Measurements from ENCODE around the gene MRPS14. TPM values are rescaled to one million over a fixed set of nuclear protein-coding genes. Genes with fewer than 3 reads are reported as not detected.
A peak's percentile ranks its signal among the peaks of the same experiment; 100 is the strongest.

The MRPS14 gene
- total and polyA plus RNA-seq, 8 donors, result 30.3 to 46.6 (median 44.6) TPM

- Histone ChIP-seq H3K9me3 (no peaks in the 10 kb centered on the region), H3K4me1 (peaks cover 0 to 12% of the 10 kb centered on the region in 2 donors), H3K36me3 (no peaks in the 10 kb centered on the region), H3K4me3 (peak overlapping the region in 1 of 2 donors; percentile 43), H3K27me3 (no peaks in the 10 kb centered on the region), H3K27ac (peak overlapping the region; percentile 79 to 86)
- ATAC-seq (peak; percentile 45), DNase-seq (peak in 1 of 4 donors; percentile 50)
- intact Hi-C loops (cut with DNase I), result no loop called here
- TF ChIP-seq CTCF (IDR thresholded peaks at IDR 0.05), result no peak
Measured at GRCh38 chr1:174989536-174990220, 33.5 kb downstream of the MRPS14 start.

GRCh38 chr1:174988986-174989385, 34.2 kb downstream of the MRPS14 start:
- Histone ChIP-seq H3K36me3 (no peaks in the 10 kb centered on the region), H3K27me3 (no peaks in the 10 kb centered on the region), H3K9me3 (no peaks in the 10 kb centered on the region), H3K27ac (no peak overlapping the region), H3K4me3 (no peak overlapping the region), H3K4me1 (peaks cover 0 to 12% of the 10 kb centered on the region in 2 donors)
- no peak for DNase-seq
- intact Hi-C loops (cut with DNase I), result no loop called here
- no peak for TF ChIP-seq CTCF (IDR thresholded peaks at IDR 0.05)
- ATAC-seq, result no peak

GRCh38 chr1:174988539-174988938, 34.7 kb downstream of the MRPS14 start:
- intact Hi-C loops (cut with DNase I), result no loop called here
- no peak for TF ChIP-seq CTCF (IDR thresholded peaks at IDR 0.05)
- H3K36me3 ChIP-seq, result no peaks in the 10 kb centered on the region
- no peaks in the 10 kb centered on the region for H3K27me3 ChIP-seq
- peaks cover 0 to 12% of the 10 kb centered on the region in 2 donors for H3K4me1 ChIP-seq
- DNase-seq, result no peak
- no peaks in the 10 kb centered on the region for H3K9me3 ChIP-seq
- no peak overlapping the region for H3K4me3 ChIP-seq
- no peak for ATAC-seq
- no peak overlapping the region for H3K27ac ChIP-seq

- no peak overlapping the region for H3K27ac ChIP-seq
- H3K9me3 ChIP-seq, result no peaks in the 10 kb centered on the region
- H3K27me3 ChIP-seq, result no peaks in the 10 kb centered on the region
- no peak for TF ChIP-seq CTCF (IDR thresholded peaks at IDR 0.05)
- no peak overlapping the region for H3K4me3 ChIP-seq
- intact Hi-C loops (cut with DNase I), result loop anchor here in 1 of 2 donors (5.0 kb wide), 1 partner anchor 218 kb away; no protein-coding TSS in a partner anchor
- H3K4me1 ChIP-seq, result peaks cover 0 to 5% of the 10 kb centered on the region in 2 donors
- no peak for ATAC-seq
- peaks cover 0 to 4% of the 10 kb centered on the region in 2 donors for H3K36me3 ChIP-seq
- DNase-seq, result no peak
Measured at GRCh38 chr1:174984952-174985351, 38.3 kb downstream of the MRPS14 start.

GRCh38 chr1:174982971-174983689, 40.1 kb downstream of the MRPS14 start:
- no peaks in the 10 kb centered on the region for H3K9me3 ChIP-seq
- H3K27me3 ChIP-seq, result no peaks in the 10 kb centered on the region
- no peak overlapping the region for H3K4me3 ChIP-seq
- DNase-seq (no peak), ATAC-seq (peak; percentile 36)
- TF ChIP-seq CTCF (IDR thresholded peaks at IDR 0.05), result peak; percentile 56 to 71
- H3K27ac ChIP-seq, result no peak overlapping the region
- peaks cover 0 to 16% of the 10 kb centered on the region in 2 donors for H3K36me3 ChIP-seq
- intact Hi-C loops (cut with DNase I), result loop anchor here in 1 of 2 donors (5.0 kb wide), 1 partner anchor 216 kb away; no protein-coding TSS in a partner anchor
- H3K4me1 ChIP-seq, result no peaks in the 10 kb centered on the region

All from left lung (tissue), 10 donors.